IMR-90 (cell line): Measurements from ENCODE around the gene HTT. TPM values are rescaled to one million over a fixed set of nuclear protein-coding genes. Genes with fewer than 3 reads are reported as not detected.
A peak's percentile ranks its signal among the peaks of the same experiment; 100 is the strongest.

Experiments used
- ATAC-seq: fragments of 200-7000 bp; cut with Tn5 transposase; 2 replicates; pipeline ENCODE4 v1.9.1; 2020; ENCODE audit warnings: low read depth, mild to moderate bottlenecking, moderate library complexity
- BruUV-seq: library from RNA; stranded (reverse); fragments of 400-500 nt; replicated peaks from 2 replicates; lab custom pipeline; 2021; lab: Mats Ljungman, UMichigan
- CTCF ChIA-PET: fragments of 300-600 bp; formaldehyde crosslinking; extraction: SDS; loops from one replicate; lab custom pipeline; 2021; ENCODE audit warnings: antibody characterized with exemption; lab: Yijun Ruan, JAX
- POLR2A ChIA-PET: fragments of 300-600 bp; sonication (Branson Sonifier 250); formaldehyde crosslinking; loops from one replicate; lab custom pipeline; 2022; ENCODE audit warnings: antibody characterized with exemption; ENCODE audit not compliant: unreplicated experiment; lab: Charles Lee
- DNase-seq: peaks from one replicate; pipeline ENCODE4 v3.0.0; 2013
- H2AFZ ChIP-seq: replicated peaks from 2 replicates; pipeline ENCODE3; 2013; ENCODE audit warnings: low read length, mild to moderate bottlenecking; ENCODE audit not compliant: poor library complexity
- H2AK5ac ChIP-seq: 2 replicates; pipeline ENCODE4 v1.6.1; 2013; ENCODE audit warnings: low read depth, low read length, inconsistent platforms
- H2AK9ac ChIP-seq: replicated peaks from 2 replicates; pipeline ENCODE3; 2013; ENCODE audit warnings: mild to moderate bottlenecking, low read depth, low read length, moderate library complexity; ENCODE audit not compliant: poor library complexity
- H2BK120ac ChIP-seq: 2 replicates; pipeline ENCODE4 v1.6.1; 2013; ENCODE audit warnings: low read depth, low read length, inconsistent platforms
- H2BK15ac ChIP-seq: 3 replicates; pipeline ENCODE4 v1.6.1; 2013; ENCODE audit warnings: low read depth, low read length, inconsistent platforms
- H2BK20ac ChIP-seq: 2 replicates; pipeline ENCODE4 v1.6.1; 2013; ENCODE audit warnings: low read depth, mild to moderate bottlenecking, inconsistent platforms, low read length, moderate library complexity
- H2BK5ac ChIP-seq: 2 replicates; pipeline ENCODE4 v1.6.1; 2013; ENCODE audit warnings: mild to moderate bottlenecking, low read depth, low read length, inconsistent platforms; ENCODE audit not compliant: poor library complexity, severe bottlenecking
- H3K14ac ChIP-seq: replicated peaks from 2 replicates; pipeline ENCODE4 v1.6.1; 2013; ENCODE audit warnings: low read depth, low read length, inconsistent platforms
- H3K18ac ChIP-seq: 2 replicates; pipeline ENCODE4 v1.6.1; 2013; ENCODE audit warnings: low read depth, low read length, control low read depth
- H3K23ac ChIP-seq: 2 replicates; pipeline ENCODE4 v1.6.1; 2013; ENCODE audit warnings: low read depth, low read length, inconsistent platforms
- H3K27ac ChIP-seq: 2 replicates; pipeline ENCODE4 v1.5.1; 2013; ENCODE audit warnings: mild to moderate bottlenecking, control low read depth, low read length; ENCODE audit not compliant: insufficient read depth
- H3K27me3 ChIP-seq: 2 replicates; pipeline ENCODE4 v1.6.1; 2013; ENCODE audit warnings: low read length; ENCODE audit not compliant: control insufficient read depth, insufficient read depth
- H3K36me3 ChIP-seq: 2 replicates; pipeline ENCODE4 v1.6.1; 2013; ENCODE audit warnings: low read length, mixed read lengths; ENCODE audit not compliant: control insufficient read depth, insufficient read depth
- H3K4ac ChIP-seq: 2 replicates; pipeline ENCODE4 v1.6.1; 2013; ENCODE audit warnings: low read depth, low read length, inconsistent platforms
- H3K4me1 ChIP-seq: 2 replicates; pipeline ENCODE4 v1.6.1; 2013; ENCODE audit warnings: low read length, mixed read lengths; ENCODE audit not compliant: control insufficient read depth, insufficient read depth
- H3K4me2 ChIP-seq: 2 replicates; pipeline ENCODE4 v1.6.1; 2013; ENCODE audit warnings: low read depth, mild to moderate bottlenecking, control low read depth, low read length, moderate library complexity
- H3K4me3 ChIP-seq: 2 replicates; pipeline ENCODE4 v1.5.1; 2013; ENCODE audit warnings: low read depth, mild to moderate bottlenecking, control low read depth, low read length, moderate library complexity; ENCODE audit not compliant: insufficient read depth
- H3K56ac ChIP-seq: 2 replicates; pipeline ENCODE4 v1.6.1; 2013; ENCODE audit warnings: low read length, inconsistent platforms; ENCODE audit not compliant: insufficient read depth; ENCODE audit errors: extremely low read depth
- H3K79me1 ChIP-seq, 2 experiments: 2 replicates each; pipeline ENCODE4 v1.6.1; 2013; ENCODE audit warnings: low read length in 2 of 2, inconsistent platforms in 1 of 2, low read depth in 1 of 2
- H3K9ac ChIP-seq: 2 replicates; pipeline ENCODE4 v1.6.1; 2013; ENCODE audit warnings: low read depth, low read length, control low read depth
- H3K9me1 ChIP-seq: 2 replicates; pipeline ENCODE4 v1.6.1; 2013; ENCODE audit warnings: low read length, inconsistent platforms; ENCODE audit not compliant: insufficient read depth
- H3K9me3 ChIP-seq: 2 replicates; pipeline ENCODE4 v1.6.1; 2013; ENCODE audit warnings: low read length; ENCODE audit not compliant: control insufficient read depth, insufficient read depth
- H4K20me1 ChIP-seq: 2 replicates; pipeline ENCODE4 v1.6.1; 2013; ENCODE audit warnings: low read length, inconsistent platforms; ENCODE audit not compliant: insufficient read depth
- H4K5ac ChIP-seq: 2 replicates; pipeline ENCODE4 v1.6.1; 2013; ENCODE audit warnings: mild to moderate bottlenecking, low read depth, low read length, control low read depth
- H4K8ac ChIP-seq, 2 experiments: 2 replicates each; pipeline ENCODE4 v1.6.1; 2013; ENCODE audit warnings: low read depth in 2 of 2, low read length in 2 of 2, control low read depth in 1 of 2, inconsistent platforms in 1 of 2
- H4K91ac ChIP-seq: 2 replicates; pipeline ENCODE4 v1.6.1; 2013; ENCODE audit warnings: low read depth, low read length, inconsistent platforms; ENCODE audit not compliant: insufficient read depth
- FOS ChIP-seq: fragments of 150-350 bp; IDR thresholded peaks from 2 replicates; pipeline ENCODE4 v1.6.1; 2016; ENCODE audit warnings: low read depth, low read length
- MAFK ChIP-seq: IDR thresholded peaks from 2 replicates; pipeline ENCODE4 v1.6.1; 2012; ENCODE audit warnings: low read depth, low read length, improper control_type of control experiment
- NFE2L2 ChIP-seq: fragments of 150-350 bp; IDR thresholded peaks from 2 replicates; pipeline ENCODE4 v1.6.1; 2016; ENCODE audit warnings: low read depth, mild to moderate bottlenecking, low read length
- WGBS, 2 experiments: methylation state at CpG; one replicate each; pipeline versions ENCODE4 v1.1.5 to v1.1.7; 2013; ENCODE audit warnings: missing lambda C conversion rate in 2 of 2; ENCODE audit not compliant: insufficient read length in 1 of 2; ENCODE audit errors: extremely low coverage in 2 of 2; 5-methylcytosine and 5-hydroxymethylcytosine counted together
- dilution Hi-C: fragments of 300-500 bp; cut with HindIII; formaldehyde crosslinking; loops from one replicate; pipeline ENCODE4 v1.14.3; 2018; ENCODE audit warnings: low sequenced_read_pairs; ENCODE audit not compliant: unreplicated experiment
- in situ Hi-C: fragments of 300-500 bp; cut with MboI; formaldehyde crosslinking; loops from 3 replicates; pipeline ENCODE4 v1.14.3; 2019; ENCODE audit warnings: low sequenced_read_pairs, inconsistent platforms, mixed read lengths
- intact Hi-C: fragments of 100-400 bp; cut with micrococcal nuclease; formaldehyde crosslinking; loops from 2 replicates; pipeline ENCODE4 v1.10.0; 2022
- polyA plus RNA-seq, 3 experiments: library from polyadenylated mRNA; depleted of rRNA; stranded (reverse); fragments of >200 nt; gene quantifications; 2 replicates each; pipeline ENCODE4 v1.2.3, GENCODE V29; 2012; ENCODE audit warnings: low replicate concordance in 1 of 3
- total RNA-seq: library from RNA; depleted of rRNA; stranded (reverse); fragments of >200 nt; gene quantifications from 2 replicates; pipeline ENCODE4 v1.2.3, GENCODE V29; 2012

The HTT gene
- total and polyA plus RNA-seq, 2 of the 4 experiments (the other 2 are of a cell fraction) = 11.6 to 14.3 TPM

GRCh38 chr4:3209551-3210325 lies 135.3 kb downstream of the HTT start:
- Histone ChIP-seq H3K9me3 (no peaks in the 10 kb centered on the region), H3K18ac (no peak overlapping the region), H2AK9ac (no peak overlapping the region), H3K23ac (no peak overlapping the region), H4K5ac (no peak overlapping the region), H3K79me1 (0 out of 4 replicates have a peak, but pooled peaks cover 0 to 5% of the 10 kb centered on the region in 2 experiments), H2BK20ac (no peak overlapping the region), H3K27me3 (no peaks in the 10 kb centered on the region), H4K20me1 (no peaks in the 10 kb centered on the region), H3K9me1 (peaks cover 11% of the 10 kb centered on the region), H2AK5ac (no peak overlapping the region), H4K91ac (no peak overlapping the region), H3K27ac (no peak overlapping the region), H2AFZ (peak overlapping the region; percentile 37), H3K9ac (no peak overlapping the region), H2BK120ac (no peak overlapping the region), H3K4me3 (no peak overlapping the region), H3K56ac (no peak overlapping the region), H3K4me2 (no peak overlapping the region), H3K4me1 (peaks cover under 1% of the 10 kb centered on the region; the same call in 1 of the 2 replicates), H2BK5ac (no peak overlapping the region), H3K4ac (no peak overlapping the region), H2BK15ac (no peak overlapping the region), H3K36me3 (peaks cover 48% of the 10 kb centered on the region), H3K14ac (no peak overlapping the region), H4K8ac (no peak overlapping the region)
- 98% methylated on average over 8 of the region's 17 CpGs; no CpG with 5 or more reads in 1 of the 2 experiments for WGBS, 2 experiments
- TF ChIP-seq MAFK (no peak), NFE2L2 (no peak), FOS (no peak)
- in situ Hi-C loops (no loop called here), intact Hi-C loops (no loop called here), dilution Hi-C loops (no loop called here)
- ChIA-PET CTCF (no interaction called here), POLR2A (no interaction called here)
- BruUV-seq = no TSS peak
- no peak for ATAC-seq
- no peak for DNase-seq
